HCT116 (cell line): ENCODE results near the gene EGFR. TPM values are rescaled to one million over a fixed set of nuclear protein-coding genes. Genes with fewer than 3 reads are reported as not detected.

Experiments used
- ATAC-seq: fragments of 200-7000 bp; cut with Tn5 transposase; 2 replicates; pipeline ENCODE4 v1.9.1; 2020; ENCODE audit warnings: mild to moderate bottlenecking, moderate library complexity
- BruUV-seq: library from RNA; stranded (reverse); fragments of 400-500 nt; replicated peaks from 2 replicates; lab custom pipeline; 2021; lab: Mats Ljungman, UMichigan
- CTCF ChIA-PET: fragments of 300-600 bp; sonication (Branson Sonifier 250); formaldehyde crosslinking; loops from one replicate; lab custom pipeline; 2021; ENCODE audit warnings: antibody characterized with exemption; lab: Charles Lee
- POLR2A ChIA-PET: fragments of 300-600, 350-600 bp; sonication (Branson Sonifier 250); formaldehyde crosslinking; loops from one replicate; lab custom pipeline; 2021; ENCODE audit warnings: antibody characterized with exemption; lab: Charles Lee
- RAD21 ChIA-PET, 2 experiments: fragments of 300-600 bp; sonication (Branson Sonifier 250); formaldehyde crosslinking; loops; one replicate each; lab custom pipeline; 2023; ENCODE audit warnings: low total read pairs in 2 of 2; ENCODE audit not compliant: uncharacterized antibody in 2 of 2, unreplicated experiment in 2 of 2, low non-redundant PET in 1 of 2; lab: Charles Lee
- DNase-seq: peaks from one replicate; pipeline ENCODE4 v3.0.0-alpha.2; 2010; ENCODE audit warnings: low read depth, low spot score
- H2AFZ ChIP-seq: fragments of 200-600 bp; shearing (Covaris generic), sonication (generic); 2 replicates; pipeline ENCODE4 v1.6.1; 2017; ENCODE audit warnings: low read depth, mixed run types, mixed read lengths, antibody characterized with exemption, low read length; ENCODE audit not compliant: poor library complexity, severe bottlenecking
- H3K27ac ChIP-seq: 2 replicates; pipeline ENCODE4 v1.5.1; 2012; ENCODE audit warnings: low read depth, low read length
- H3K27me3 ChIP-seq: fragments of 200-600 bp; sonication (generic); 2 replicates; pipeline ENCODE4 v1.6.1; 2016; ENCODE audit warnings: mixed run types, low read length, mixed read lengths; ENCODE audit not compliant: insufficient read depth
- H3K36me3 ChIP-seq, 2 experiments: fragments of 200-500 bp in 1 of 2; fragments of 200-600 bp in 1 of 2; sonication (Bioruptor generic) in 1 of 2; sonication (generic) in 1 of 2; 2 replicates each; pipeline versions ENCODE4 v1.5.1 to v1.6.1; 2014 to 2016; ENCODE audit warnings: low read length in 2 of 2, inconsistent platforms in 1 of 2, mixed read lengths in 1 of 2, mixed run types in 1 of 2; ENCODE audit not compliant: insufficient read depth in 2 of 2, control insufficient read depth in 1 of 2
- H3K4me1 ChIP-seq, 2 experiments: fragments of 200-600 bp in 1 of 2; sonication (generic) in 1 of 2; 2 replicates each; pipeline versions ENCODE4 v1.5.1 to v1.6.1; 2012 to 2017; ENCODE audit warnings: low read length in 2 of 2, inconsistent platforms in 1 of 2, mild to moderate bottlenecking in 1 of 2, mixed read lengths in 1 of 2, mixed run types in 1 of 2, moderate library complexity in 1 of 2; ENCODE audit not compliant: insufficient read depth in 2 of 2, control insufficient read depth in 1 of 2
- H3K4me2 ChIP-seq: fragments of 200-600 bp; sonication (generic); 2 replicates; pipeline ENCODE4 v1.6.1; 2017; ENCODE audit warnings: mixed run types, low read length, mixed read lengths
- H3K4me3 ChIP-seq, 2 experiments: fragments of 200-600 bp in 1 of 2; sonication (generic) in 1 of 2; replicated peaks in 1 of 2; 2 replicates each; pipeline ENCODE4 v1.5.1; 2011 to 2016; ENCODE audit warnings: low read length in 2 of 2, control low read depth in 1 of 2, low read depth in 1 of 2, mild to moderate bottlenecking in 1 of 2, mixed read lengths in 1 of 2, mixed run types in 1 of 2
- H3K79me2 ChIP-seq: fragments of 200-600 bp; sonication (generic); 2 replicates; pipeline ENCODE4 v1.6.1; 2017; ENCODE audit warnings: mild to moderate bottlenecking, mixed run types, low read length, moderate library complexity, mixed read lengths; ENCODE audit not compliant: insufficient read depth
- H3K9ac ChIP-seq: fragments of 200-600 bp; sonication (generic); 2 replicates; pipeline ENCODE4 v1.6.1; 2016; ENCODE audit warnings: low read length, mixed read lengths
- H3K9me2 ChIP-seq: fragments of 200-600 bp; sonication (generic), shearing (Covaris generic); 2 replicates; pipeline ENCODE4 v1.6.1; 2017; ENCODE audit warnings: mixed run types, mild to moderate bottlenecking, moderate library complexity; ENCODE audit not compliant: insufficient read depth
- H3K9me3 ChIP-seq, 2 experiments: fragments of 200-500 bp in 1 of 2; fragments of 200-600 bp in 1 of 2; sonication (Bioruptor generic) in 1 of 2; sonication (generic) in 1 of 2; 2 replicates each; pipeline ENCODE4 v1.6.1; 2014 to 2017; ENCODE audit warnings: low read length in 2 of 2, mixed read lengths in 2 of 2, inconsistent platforms in 1 of 2, low read depth in 1 of 2, mild to moderate bottlenecking in 1 of 2, mixed run types in 1 of 2, moderate library complexity in 1 of 2; ENCODE audit not compliant: control insufficient read depth in 1 of 2, insufficient read depth in 1 of 2
- H4K20me1 ChIP-seq: fragments of 200-600 bp; sonication (generic), shearing (Covaris generic); 2 replicates; pipeline ENCODE4 v1.6.1; 2017; ENCODE audit warnings: mixed run types, mild to moderate bottlenecking, moderate library complexity; ENCODE audit not compliant: insufficient read depth
- CTCF ChIP-seq, 3 experiments: fragments of 200-600 bp in 1 of 3; sonication (generic) in 1 of 3; IDR thresholded peaks in 2 of 3; conservative IDR thresholded peaks in 1 of 3; 2 replicates each; pipeline ENCODE4 v1.5.1; 2012 to 2017; ENCODE audit warnings: low read depth in 2 of 3, low read length in 2 of 3, antibody characterized with exemption in 1 of 3, borderline replicate concordance in 1 of 3, control low read depth in 1 of 3, mild to moderate bottlenecking in 1 of 3, mixed read lengths in 1 of 3, mixed run types in 1 of 3, moderate library complexity in 1 of 3; ENCODE audit not compliant: insufficient read depth in 1 of 3
- EGR1 ChIP-seq: IDR thresholded peaks from 2 replicates; pipeline ENCODE4 v1.6.1; 2012; ENCODE audit warnings: low read depth
- EZH2 ChIP-seq: fragments of 200-600 bp; sonication (generic); IDR thresholded peaks from 2 replicates; pipeline ENCODE4 v1.6.1; 2017; ENCODE audit warnings: antibody characterized with exemption, mixed run types
- MAX ChIP-seq: IDR thresholded peaks from 2 replicates; pipeline ENCODE4 v1.6.1; 2012
- POLR2A ChIP-seq: IDR thresholded peaks from 2 replicates; pipeline ENCODE4 v1.7.0; 2011; ENCODE audit warnings: borderline replicate concordance; ENCODE audit not compliant: insufficient read depth, insufficient read length; ENCODE audit errors: extremely low read depth
- intact Hi-C: fragments of 100-400 bp; cut with micrococcal nuclease; formaldehyde crosslinking; loops from 2 replicates; pipeline ENCODE4 v1.10.0; 2022
- total RNA-seq: library from RNA; stranded (reverse); gene quantifications from one replicate; pipeline ENCODE4 v1.2.1, GENCODE V29; 2021; ENCODE audit not compliant: unreplicated experiment
- TF ChIP-seq, protein P1 (sequence below): IDR thresholded peaks from 2 replicates; pipeline ENCODE4 v1.6.1; 2012

The EGFR gene
- total RNA-seq, 1 experiment from 2014 or later, result 71.5 TPM

DNA sequence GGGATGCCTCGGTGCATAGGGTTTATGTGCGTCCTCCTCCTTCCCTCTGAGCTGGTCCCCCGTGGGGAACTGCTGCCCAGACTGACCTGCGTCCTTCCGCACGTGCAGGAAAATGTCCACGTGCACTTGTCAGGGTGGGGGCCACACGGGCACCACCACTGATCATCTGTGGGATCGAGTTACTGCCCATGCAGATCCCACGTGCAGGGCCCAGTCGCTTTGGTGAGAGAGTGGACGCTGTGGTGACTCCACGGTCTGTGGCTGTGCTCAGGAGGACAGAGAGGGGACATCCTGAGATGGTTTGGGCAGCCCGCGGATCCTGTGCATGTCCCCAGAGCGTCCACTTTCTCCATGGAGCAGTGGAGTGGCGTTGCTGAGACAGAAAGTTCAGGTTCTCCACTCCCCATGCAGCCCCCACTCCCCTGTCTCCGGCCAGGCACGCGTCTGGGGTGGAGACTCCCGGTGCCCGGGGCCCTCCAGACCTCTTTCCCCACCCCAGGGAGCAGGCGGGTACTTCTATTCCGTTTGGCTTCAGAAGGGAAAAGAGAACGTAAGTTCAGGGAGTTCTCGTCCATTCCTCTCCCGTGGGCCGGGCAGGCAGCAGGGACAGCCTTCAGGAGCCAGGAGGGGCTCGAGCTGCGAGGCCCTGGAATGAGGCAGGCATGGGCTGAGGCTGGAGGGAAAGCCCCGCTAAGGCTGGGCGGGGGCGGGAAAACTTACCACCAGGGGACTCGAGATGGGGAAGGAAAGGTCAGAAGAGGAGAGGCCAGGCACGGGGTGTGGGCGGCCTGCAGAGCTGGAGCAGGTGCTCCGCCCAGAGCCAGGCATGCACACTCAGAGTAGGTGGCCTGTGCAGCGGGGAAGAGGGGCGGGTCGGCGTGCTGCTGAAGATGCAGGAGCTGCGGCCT lies 59.9 kb downstream of the EGFR start:
- TF ChIP-seq EGR1, result peak; percentile 66
- TF ChIP-seq EZH2, result no peak
- peak; percentile 45; the same call in 1 of the 2 replicates for TF ChIP-seq MAX
- TF ChIP-seq, protein P1, sequence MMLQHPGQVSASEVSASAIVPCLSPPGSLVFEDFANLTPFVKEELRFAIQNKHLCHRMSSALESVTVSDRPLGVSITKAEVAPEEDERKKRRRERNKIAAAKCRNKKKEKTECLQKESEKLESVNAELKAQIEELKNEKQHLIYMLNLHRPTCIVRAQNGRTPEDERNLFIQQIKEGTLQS, result no peak
- no peak for TF ChIP-seq CTCF (IDR thresholded peaks at IDR 0.05 in 2 of 3, conservative IDR thresholded peaks at IDR 0.05 in 1 of 3; ENCODE audit: borderline replicate concordance in 1 of 3, insufficient read depth in 1 of 3, low read depth in 2 of 3, low read length in 2 of 3)
- TF ChIP-seq POLR2A, result no peak
- TF ChIP-seq, all 23 proteins: peak for 2
- intact Hi-C loops, result no loop called here
- Histone ChIP-seq H3K27ac (peak overlapping the region; percentile 39; the same call in 1 of the 2 replicates), H3K4me2 (peak overlapping the region; percentile 67), H3K36me3 (no peaks in the 10 kb centered on the region), H3K9ac (peak overlapping the region; percentile 55), H3K9me2 (no peaks in the 10 kb centered on the region), H3K79me2 (peaks cover 65% of the 10 kb centered on the region), H3K27me3 (no peaks in the 10 kb centered on the region), H3K4me1 (peaks cover 51 to 94% of the 10 kb centered on the region in 2 experiments), H3K9me3 (no peaks in the 10 kb centered on the region), H2AFZ (no peak overlapping the region), H4K20me1 (no peaks in the 10 kb centered on the region), H3K4me3 (no peak overlapping the region)
- ChIA-PET CTCF (no interaction called here), POLR2A (no interaction called here), RAD21 (no interaction called here)
- BruUV-seq, result no TSS peak
- no peak for DNase-seq
- peak; percentile 91 for ATAC-seq
